Activated CD8-positive, alpha-beta T cell treated with anti-CD3 and anti-CD28 coated beads, Interleukin-2, amount 10 ng/mL, durations not matched to agents 7 days and 5 days (primary cell): ENCODE data around the gene DHX29. TPM values are rescaled to one million over a fixed set of nuclear protein-coding genes. Genes with fewer than 3 reads are reported as not detected.
"Not testable (repeated sequence)": the region's sequence is repeated elsewhere in the genome, so short reads cannot be mapped to it uniquely, and the experiment has no call there.

Source experiments
- ATAC-seq: fragments of 150-1000 bp; cut with Tn5 transposase; one replicate; pipeline ENCODE4 v1.10.0; 2021; ENCODE audit warnings: moderate library complexity
- CTCF ChIA-PET: fragments of 350-600 bp; sonication (Branson Sonifier 250); formaldehyde crosslinking; loops from one replicate; lab custom pipeline; 2021; ENCODE audit warnings: antibody characterized with exemption; lab: Charles Lee
- POLR2A ChIA-PET: fragments of 350-600 bp; sonication (Branson Sonifier 250); formaldehyde crosslinking; loops from one replicate; lab custom pipeline; 2021; ENCODE audit warnings: antibody characterized with exemption; lab: Charles Lee
- DNase-seq: peaks from one replicate; pipeline ENCODE4 v3.0.0-alpha.2; 2020
- H3K27ac Mint-ChIP-seq: one replicate; pipeline ENCODE4 v1.8.0; 2021; ENCODE audit warnings: mild to moderate bottlenecking, mixed read lengths
- H3K27me3 Mint-ChIP-seq: one replicate; pipeline ENCODE4 v1.8.0; 2021; ENCODE audit warnings: low read depth, mixed read lengths
- H3K36me3 Mint-ChIP-seq: one replicate; pipeline ENCODE4 v1.8.0; 2021; ENCODE audit warnings: low read depth, mixed read lengths
- H3K4me1 Mint-ChIP-seq: one replicate; pipeline ENCODE4 v1.8.0; 2021; ENCODE audit warnings: low read depth, mixed read lengths
- H3K4me3 Mint-ChIP-seq: one replicate; pipeline ENCODE4 v1.8.0; 2021; ENCODE audit warnings: mild to moderate bottlenecking, mixed read lengths
- H3K9me3 Mint-ChIP-seq: one replicate; pipeline ENCODE4 v1.8.0; 2022; ENCODE audit warnings: mixed read lengths; ENCODE audit not compliant: insufficient read depth
- total RNA-seq, 2 experiments: library from RNA; stranded (reverse); gene quantifications; one replicate each; pipeline ENCODE4 v1.2.3, GENCODE V29; 2021

The DHX29 gene
- total RNA-seq, 2 experiments from 2014 or later, result 16.7 to 19.9 TPM

GRCh38 chr5:55338092-55338613 is 30.7 kb upstream of the DHX29 start:
- H3K4me1 Mint-ChIP-seq, result peaks cover 15% of the 10 kb centered on the region
- H3K27me3 Mint-ChIP-seq, result no peaks in the 10 kb centered on the region
- peaks cover 25% of the 10 kb centered on the region for H3K36me3 Mint-ChIP-seq
- peak overlapping the region; percentile 45 for H3K4me3 Mint-ChIP-seq
- H3K27ac Mint-ChIP-seq, result peak overlapping the region; percentile 72
- POLR2A ChIA-PET, result no interaction called here
- DNase-seq, result no peak
- CTCF ChIA-PET, result no interaction called here
- no peak for ATAC-seq
- H3K9me3 Mint-ChIP-seq, result no peaks in the 10 kb centered on the region

GRCh38 chr5:55333811-55334210 is 26.3 kb upstream of the DHX29 start:
- peaks cover 10% of the 10 kb centered on the region for H3K4me1 Mint-ChIP-seq
- no peak for ATAC-seq
- POLR2A ChIA-PET, result no interaction called here
- H3K27ac Mint-ChIP-seq, result no peak overlapping the region
- no peak for DNase-seq
- H3K4me3 Mint-ChIP-seq, result no peak overlapping the region
- H3K36me3 Mint-ChIP-seq, result peaks cover 45% of the 10 kb centered on the region
- CTCF ChIA-PET, result no interaction called here
- no peaks in the 10 kb centered on the region for H3K9me3 Mint-ChIP-seq
- no peaks in the 10 kb centered on the region for H3K27me3 Mint-ChIP-seq

GRCh38 chr5:55333017-55333416 is 25.5 kb upstream of the DHX29 start:
- H3K36me3 Mint-ChIP-seq, result peaks cover 42% of the 10 kb centered on the region
- ATAC-seq (no peak), DNase-seq (no peak)
- peaks cover 5% of the 10 kb centered on the region for H3K4me1 Mint-ChIP-seq
- no peak overlapping the region for H3K27ac Mint-ChIP-seq
- H3K27me3 Mint-ChIP-seq, result no peaks in the 10 kb centered on the region
- H3K4me3 Mint-ChIP-seq, result no peak overlapping the region
- ChIA-PET POLR2A (no interaction called here), CTCF (no interaction called here)
- H3K9me3 Mint-ChIP-seq, result no peaks in the 10 kb centered on the region

- Mint-ChIP-seq H3K27ac (no peak overlapping the region), H3K4me1 (peaks cover 10% of the 10 kb centered on the region), H3K27me3 (no peaks in the 10 kb centered on the region), H3K4me3 (no peak overlapping the region), H3K36me3 (peaks cover 46% of the 10 kb centered on the region), H3K9me3 (no peaks in the 10 kb centered on the region)
- ATAC-seq (no peak), DNase-seq (no peak)
- ChIA-PET CTCF (no interaction called here), POLR2A (no interaction called here)
These were observed 23.8 kb upstream of the DHX29 start for GRCh38 chr5:55331321-55331720.

GRCh38 chr5:55327281-55327680 is 19.8 kb upstream of the DHX29 start:
- peaks cover 40% of the 10 kb centered on the region for H3K36me3 Mint-ChIP-seq
- no peak overlapping the region for H3K4me3 Mint-ChIP-seq
- POLR2A ChIA-PET, result interaction anchor here (0.7 kb wide), 1 partner anchor 96 kb away, joined by 3 read pairs; no protein-coding TSS in a partner anchor
- CTCF ChIA-PET, result interaction anchor here (0.9 to 2.0 kb wide), 2 partner anchors 16 to 365 kb away, joined by 4 to 5 read pairs; no protein-coding TSS in a partner anchor
- H3K27me3 Mint-ChIP-seq, result no peaks in the 10 kb centered on the region
- DNase-seq (no peak), ATAC-seq (no peak)
- peaks cover 12% of the 10 kb centered on the region for H3K4me1 Mint-ChIP-seq
- no peaks in the 10 kb centered on the region for H3K9me3 Mint-ChIP-seq
- H3K27ac Mint-ChIP-seq, result peak overlapping the region; percentile 55

GRCh38 chr5:55325621-55326020 is 18.1 kb upstream of the DHX29 start:
- H3K4me1 Mint-ChIP-seq, result peaks cover 12% of the 10 kb centered on the region
- no peak overlapping the region for H3K4me3 Mint-ChIP-seq
- ATAC-seq, result no peak
- DNase-seq, result no peak
- H3K27me3 Mint-ChIP-seq, result no peaks in the 10 kb centered on the region
- ChIA-PET CTCF (interaction anchor here (1.9 kb wide), 1 partner anchor 368 kb away, joined by 4 read pairs; no protein-coding TSS in a partner anchor), POLR2A (no interaction called here)
- peaks cover 28% of the 10 kb centered on the region for H3K36me3 Mint-ChIP-seq
- no peak overlapping the region for H3K27ac Mint-ChIP-seq
- H3K9me3 Mint-ChIP-seq, result no peaks in the 10 kb centered on the region

- H3K36me3 Mint-ChIP-seq, result peaks cover 21% of the 10 kb centered on the region
- H3K27me3 Mint-ChIP-seq, result no peaks in the 10 kb centered on the region
- ATAC-seq, result peak; percentile 67
- peaks cover 12% of the 10 kb centered on the region for H3K4me1 Mint-ChIP-seq
- no peaks in the 10 kb centered on the region for H3K9me3 Mint-ChIP-seq
- ChIA-PET POLR2A (no interaction called here), CTCF (interaction anchor here (0.6 to 1.9 kb wide), 5 partner anchors 99 to 1208 kb away, joined by 3 to 5 read pairs (median 3); no protein-coding TSS in a partner anchor)
- no peak overlapping the region for H3K4me3 Mint-ChIP-seq
- DNase-seq, result no peak
- no peak overlapping the region for H3K27ac Mint-ChIP-seq
These were observed 17.4 kb upstream of the DHX29 start for GRCh38 chr5:55324815-55325418.

GRCh38 chr5:55324006-55324405 is 16.5 kb upstream of the DHX29 start:
- no peak for ATAC-seq
- Mint-ChIP-seq H3K27me3 (no peaks in the 10 kb centered on the region), H3K4me3 (no peak overlapping the region), H3K9me3 (no peaks in the 10 kb centered on the region), H3K27ac (no peak overlapping the region), H3K4me1 (peaks cover 14% of the 10 kb centered on the region), H3K36me3 (peaks cover 18% of the 10 kb centered on the region)
- CTCF ChIA-PET, result interaction anchor here (1.0 kb wide), 1 partner anchor 368 kb away, joined by 3 read pairs; no protein-coding TSS in a partner anchor
- POLR2A ChIA-PET, result no interaction called here
- no peak for DNase-seq

- POLR2A ChIA-PET, result interaction anchor here (1.1 kb wide), 1 partner anchor 13 kb away, joined by 7 read pairs; the partner anchor contains the start of genes DHX29 and MTREX
These were observed 13.1 kb upstream of the DHX29 start for GRCh38 chr5:55320571-55320970.

GRCh38 chr5:55319491-55319890 is 12.0 kb upstream of the DHX29 start:
- Mint-ChIP-seq H3K27ac (no peak overlapping the region), H3K36me3 (peaks cover 21% of the 10 kb centered on the region), H3K4me1 (peaks cover 14% of the 10 kb centered on the region), H3K9me3 (no peaks in the 10 kb centered on the region), H3K27me3 (no peaks in the 10 kb centered on the region), H3K4me3 (no peak overlapping the region)
- CTCF ChIA-PET, result interaction anchor here (0.7 kb wide), 2 partner anchors 10 to 71 kb away, joined by 3 to 4 read pairs; no protein-coding TSS in a partner anchor
- ATAC-seq (no peak), DNase-seq (no peak)
- POLR2A ChIA-PET, result interaction anchor here (1.1 kb wide), 1 partner anchor 12 kb away, joined by 7 read pairs; the partner anchor contains the start of genes DHX29 and MTREX

More at GRCh38 chr5:55320571-55320970, 13.1 kb upstream of the DHX29 start:
- H3K4me1 Mint-ChIP-seq, result peaks cover 10% of the 10 kb centered on the region
- H3K27ac Mint-ChIP-seq, result no peak overlapping the region
- ATAC-seq (no peak), DNase-seq (no peak)
- no peaks in the 10 kb centered on the region for H3K9me3 Mint-ChIP-seq
- peaks cover 21% of the 10 kb centered on the region for H3K36me3 Mint-ChIP-seq
- CTCF ChIA-PET, result no interaction called here
- no peaks in the 10 kb centered on the region for H3K27me3 Mint-ChIP-seq
- no peak overlapping the region for H3K4me3 Mint-ChIP-seq

GRCh38 chr5:55318237-55318636 is 10.7 kb upstream of the DHX29 start:
- H3K27me3 Mint-ChIP-seq, H3K27ac Mint-ChIP-seq, DNase-seq, POLR2A ChIA-PET, ATAC-seq, H3K9me3 Mint-ChIP-seq, H3K4me3 Mint-ChIP-seq: not testable (repeated sequence)
- Mint-ChIP-seq H3K4me1 (peaks cover 23% of the 10 kb centered on the region), H3K36me3 (peaks cover 25% of the 10 kb centered on the region)
- CTCF ChIA-PET, result interaction anchor here (0.7 to 1.8 kb wide), 2 partner anchors 13 to 25 kb away, joined by 3 to 4 read pairs; no protein-coding TSS in a partner anchor

- Mint-ChIP-seq H3K27me3 (no peaks in the 10 kb centered on the region), H3K27ac (no peak overlapping the region), H3K9me3 (no peaks in the 10 kb centered on the region), H3K36me3 (peaks cover 26% of the 10 kb centered on the region), H3K4me1 (peaks cover 26% of the 10 kb centered on the region), H3K4me3 (no peak overlapping the region)
- DNase-seq, result no peak
- no peak for ATAC-seq
- ChIA-PET POLR2A (no interaction called here), CTCF (interaction anchor here (1.8 kb wide), 1 partner anchor 11 kb away, joined by 4 read pairs; no protein-coding TSS in a partner anchor)
These were observed 9.3 kb upstream of the DHX29 start for GRCh38 chr5:55316837-55317236.
